Astrocyte (in vitro differentiated cells and primary cell): ENCODE measurements around the gene ZDHHC11. TPM values are rescaled to one million over a fixed set of nuclear protein-coding genes. Genes with fewer than 3 reads are reported as not detected.
"Not testable (repeated sequence)": the region's sequence is repeated elsewhere in the genome, so short reads cannot be mapped to it uniquely, and the experiment has no call there.

Experiments
- DNase-seq: peaks from one replicate; pipeline ENCODE4 v3.0.0-alpha.2; 2010; ENCODE audit warnings: low read depth
- FAIRE-seq: peaks from 2 replicates; lab custom pipeline; 2011; peaks lifted over from hg19 to GRCh38; lab: Jason Lieb, UNC
- H2AFZ ChIP-seq: 2 replicates; pipeline ENCODE4 v1.6.0; 2012; ENCODE audit warnings: low read depth, low read length, inconsistent platforms
- H3K27ac ChIP-seq: 2 replicates; pipeline ENCODE4 v1.5.1; 2011; ENCODE audit warnings: low read depth, low read length, inconsistent platforms
- H3K27me3 ChIP-seq: 2 replicates; pipeline ENCODE4 v1.6.0; 2011; ENCODE audit warnings: low read length, inconsistent platforms; ENCODE audit not compliant: insufficient read depth
- H3K36me3 ChIP-seq: 2 replicates; pipeline ENCODE4 v1.5.1; 2011; ENCODE audit warnings: low read length, inconsistent platforms; ENCODE audit not compliant: insufficient read depth
- H3K4me1 ChIP-seq: 2 replicates; pipeline ENCODE4 v1.5.1; 2011; ENCODE audit warnings: low read length, inconsistent platforms; ENCODE audit not compliant: insufficient read depth
- H3K4me2 ChIP-seq: 2 replicates; pipeline ENCODE4 v1.6.0; 2012; ENCODE audit warnings: low read length, inconsistent platforms
- H3K4me3 ChIP-seq: 2 replicates; pipeline ENCODE4 v1.5.1; 2011; ENCODE audit warnings: low read depth, mild to moderate bottlenecking, low read length, inconsistent platforms; ENCODE audit not compliant: insufficient read depth
- H3K79me2 ChIP-seq: 2 replicates; pipeline ENCODE4 v1.6.0; 2012; ENCODE audit warnings: mild to moderate bottlenecking, low read length, inconsistent platforms; ENCODE audit not compliant: insufficient read depth
- H3K9ac ChIP-seq: 2 replicates; pipeline ENCODE4 v1.6.0; 2012; ENCODE audit warnings: mild to moderate bottlenecking, low read length, inconsistent platforms
- H3K9me3 ChIP-seq: 2 replicates; pipeline ENCODE4 v1.5.1; 2012; ENCODE audit warnings: low read depth, mild to moderate bottlenecking, low read length, inconsistent platforms; ENCODE audit not compliant: insufficient read depth
- H4K20me1 ChIP-seq: 2 replicates; pipeline ENCODE4 v1.6.0; 2012; ENCODE audit warnings: low read length, inconsistent platforms; ENCODE audit not compliant: insufficient read depth
- H3K27ac Mint-ChIP-seq: one replicate; pipeline ENCODE4 v1.8.0; 2021; ENCODE audit warnings: mild to moderate bottlenecking, mixed read lengths; ENCODE audit not compliant: unreplicated experiment
- H3K27me3 Mint-ChIP-seq: one replicate; pipeline ENCODE4 v1.8.0; 2021; ENCODE audit warnings: low read depth, mixed read lengths; ENCODE audit not compliant: unreplicated experiment
- H3K36me3 Mint-ChIP-seq: one replicate; pipeline ENCODE4 v1.8.0; 2021; ENCODE audit warnings: low read depth, mixed read lengths; ENCODE audit not compliant: unreplicated experiment
- H3K4me1 Mint-ChIP-seq: one replicate; pipeline ENCODE4 v1.8.0; 2021; ENCODE audit warnings: low read depth, mixed read lengths; ENCODE audit not compliant: unreplicated experiment
- H3K4me3 Mint-ChIP-seq: one replicate; pipeline ENCODE4 v1.8.0; 2021; ENCODE audit warnings: mild to moderate bottlenecking, moderate library complexity, mixed read lengths; ENCODE audit not compliant: unreplicated experiment
- H3K9me3 Mint-ChIP-seq: one replicate; pipeline ENCODE4 v1.8.0; 2021; ENCODE audit warnings: mild to moderate bottlenecking, mixed read lengths; ENCODE audit not compliant: unreplicated experiment
- EZH2 ChIP-seq: IDR thresholded peaks from 2 replicates; pipeline ENCODE4 v1.6.1; 2012; ENCODE audit warnings: mild to moderate bottlenecking, low read length, inconsistent platforms; ENCODE audit not compliant: insufficient read depth
- total RNA-seq: library from RNA; stranded (reverse); gene quantifications from 2 replicates; pipeline ENCODE4 v1.2.1, GENCODE V29; 2021
- TF ChIP-seq, protein P1 (sequence below): IDR thresholded peaks from 2 replicates; pipeline ENCODE4 v1.5.1; 2011; ENCODE audit warnings: low read depth, mild to moderate bottlenecking, inconsistent platforms, low read length, moderate library complexity; ENCODE audit not compliant: insufficient read depth

Gene ZDHHC11
- total RNA-seq, 1 donor from 2014 or later = 15.9 TPM

DNA sequence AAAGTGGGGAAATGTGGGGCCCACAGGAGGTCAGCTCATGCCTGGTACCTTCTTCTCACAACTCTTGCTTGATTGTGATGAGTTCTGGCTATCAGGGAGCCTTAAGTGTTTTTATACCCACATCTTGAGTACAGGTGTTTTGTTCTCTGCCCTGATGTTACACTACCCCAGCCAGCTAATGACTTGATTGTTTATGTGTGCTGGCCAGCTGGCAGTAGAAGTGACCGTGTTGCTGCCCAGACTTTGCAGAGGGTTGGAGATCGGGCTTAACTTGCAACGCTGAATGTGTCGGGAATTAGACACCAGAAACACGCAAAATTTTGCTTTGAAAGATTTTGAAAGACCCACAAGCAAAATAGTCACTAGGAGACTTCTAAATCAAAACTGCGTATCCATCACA, 49.3 kb downstream of the ZDHHC11 start:
- no peaks in the 10 kb centered on the region for H3K9me3 ChIP-seq
- no peak overlapping the region for H3K4me2 ChIP-seq
- no peaks in the 10 kb centered on the region for H3K27me3 ChIP-seq
- Mint-ChIP-seq H3K27me3 (no peaks in the 10 kb centered on the region), H3K36me3 (peaks cover 23% of the 10 kb centered on the region), H3K4me1 (no peaks in the 10 kb centered on the region), H3K27ac (no peak overlapping the region), H3K4me3 (no peak overlapping the region), H3K9me3 (peaks cover 8% of the 10 kb centered on the region)
- no peak overlapping the region for H3K27ac ChIP-seq
- no peaks in the 10 kb centered on the region for H3K36me3 ChIP-seq
- TF ChIP-seq, protein P1, sequence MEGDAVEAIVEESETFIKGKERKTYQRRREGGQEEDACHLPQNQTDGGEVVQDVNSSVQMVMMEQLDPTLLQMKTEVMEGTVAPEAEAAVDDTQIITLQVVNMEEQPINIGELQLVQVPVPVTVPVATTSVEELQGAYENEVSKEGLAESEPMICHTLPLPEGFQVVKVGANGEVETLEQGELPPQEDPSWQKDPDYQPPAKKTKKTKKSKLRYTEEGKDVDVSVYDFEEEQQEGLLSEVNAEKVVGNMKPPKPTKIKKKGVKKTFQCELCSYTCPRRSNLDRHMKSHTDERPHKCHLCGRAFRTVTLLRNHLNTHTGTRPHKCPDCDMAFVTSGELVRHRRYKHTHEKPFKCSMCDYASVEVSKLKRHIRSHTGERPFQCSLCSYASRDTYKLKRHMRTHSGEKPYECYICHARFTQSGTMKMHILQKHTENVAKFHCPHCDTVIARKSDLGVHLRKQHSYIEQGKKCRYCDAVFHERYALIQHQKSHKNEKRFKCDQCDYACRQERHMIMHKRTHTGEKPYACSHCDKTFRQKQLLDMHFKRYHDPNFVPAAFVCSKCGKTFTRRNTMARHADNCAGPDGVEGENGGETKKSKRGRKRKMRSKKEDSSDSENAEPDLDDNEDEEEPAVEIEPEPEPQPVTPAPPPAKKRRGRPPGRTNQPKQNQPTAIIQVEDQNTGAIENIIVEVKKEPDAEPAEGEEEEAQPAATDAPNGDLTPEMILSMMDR = no peak
- TF ChIP-seq EZH2 = no peak
- H4K20me1 ChIP-seq = no peaks in the 10 kb centered on the region
- H2AFZ ChIP-seq = no peak overlapping the region
- no peak for DNase-seq
- no peaks in the 10 kb centered on the region for H3K4me1 ChIP-seq
- no peaks in the 10 kb centered on the region for H3K79me2 ChIP-seq
- no peak overlapping the region for H3K9ac ChIP-seq
- no peak overlapping the region for H3K4me3 ChIP-seq
- FAIRE-seq = no peak

DNA sequence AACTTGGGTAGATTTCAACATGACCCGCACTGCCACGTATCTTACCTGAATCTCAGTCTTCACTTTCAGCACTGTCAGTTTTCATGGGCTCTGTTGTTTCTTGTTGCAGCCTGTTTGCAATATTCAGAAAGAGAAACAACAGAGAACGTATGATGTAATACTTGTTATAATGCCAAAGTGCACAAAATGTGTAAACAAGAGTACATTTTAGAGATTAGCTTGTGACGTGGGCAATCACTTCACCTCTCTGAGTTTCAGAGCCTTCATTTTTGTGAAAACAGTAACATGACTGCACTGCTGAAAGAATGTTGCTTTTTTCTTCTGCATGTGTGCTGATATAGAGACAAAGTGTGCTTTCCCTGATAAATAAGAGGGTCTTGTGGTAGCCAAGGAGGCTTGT, 49.7 kb downstream of the ZDHHC11 start:
- not testable (repeated sequence) for H3K27ac ChIP-seq, H3K4me2 ChIP-seq, H3K4me3 ChIP-seq, H3K27ac Mint-ChIP-seq, H3K4me3 Mint-ChIP-seq, H2AFZ ChIP-seq, H3K27me3 Mint-ChIP-seq, H3K9me3 ChIP-seq, H3K4me1 ChIP-seq, H3K27me3 ChIP-seq, H3K4me1 Mint-ChIP-seq, H3K36me3 ChIP-seq, DNase-seq, H3K9ac ChIP-seq, H3K9me3 Mint-ChIP-seq, H3K79me2 ChIP-seq, FAIRE-seq, H4K20me1 ChIP-seq
- peaks cover 23% of the 10 kb centered on the region for H3K36me3 Mint-ChIP-seq

DNA sequence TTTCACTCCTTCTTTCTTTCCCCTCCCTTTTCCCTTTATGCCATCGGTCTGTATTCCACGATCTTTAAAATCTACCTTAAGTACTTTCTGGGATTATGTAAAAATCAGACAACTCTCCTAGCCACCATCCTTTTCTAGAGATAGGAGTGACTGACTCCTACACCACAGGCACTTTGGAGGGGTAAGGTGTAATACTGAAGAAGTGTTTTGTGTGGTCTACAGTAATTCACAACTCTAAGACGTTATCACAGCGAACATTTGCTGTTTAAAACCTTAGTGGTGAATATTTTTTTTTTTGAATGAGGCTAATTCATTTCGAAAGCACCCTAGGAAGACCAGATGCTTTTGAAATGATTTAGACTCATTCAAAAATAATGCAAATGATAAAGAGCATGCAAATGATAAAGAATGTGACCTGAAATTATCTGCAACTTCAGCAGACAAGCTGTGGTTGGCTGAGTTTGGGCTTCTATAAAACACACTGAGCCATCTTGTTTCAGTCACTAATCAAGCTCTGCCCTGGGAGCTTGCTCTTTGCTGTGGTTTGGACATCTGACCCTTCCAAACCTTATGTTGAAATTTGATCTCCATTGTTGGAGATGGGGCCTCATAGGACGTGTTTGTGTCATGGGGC, 52.2 kb downstream of the ZDHHC11 start:
- not testable (repeated sequence) for FAIRE-seq, H3K27me3 ChIP-seq, H3K27ac ChIP-seq, H3K4me1 Mint-ChIP-seq, H3K4me1 ChIP-seq, H3K36me3 ChIP-seq, H3K27ac Mint-ChIP-seq, H3K79me2 ChIP-seq, H2AFZ ChIP-seq, H3K27me3 Mint-ChIP-seq, H3K9me3 ChIP-seq, H3K4me3 ChIP-seq, H3K4me3 Mint-ChIP-seq, H3K4me2 ChIP-seq, DNase-seq, H4K20me1 ChIP-seq, H3K9ac ChIP-seq
- Mint-ChIP-seq H3K36me3 (peaks cover 33% of the 10 kb centered on the region), H3K9me3 (peaks cover 14% of the 10 kb centered on the region)

DNA sequence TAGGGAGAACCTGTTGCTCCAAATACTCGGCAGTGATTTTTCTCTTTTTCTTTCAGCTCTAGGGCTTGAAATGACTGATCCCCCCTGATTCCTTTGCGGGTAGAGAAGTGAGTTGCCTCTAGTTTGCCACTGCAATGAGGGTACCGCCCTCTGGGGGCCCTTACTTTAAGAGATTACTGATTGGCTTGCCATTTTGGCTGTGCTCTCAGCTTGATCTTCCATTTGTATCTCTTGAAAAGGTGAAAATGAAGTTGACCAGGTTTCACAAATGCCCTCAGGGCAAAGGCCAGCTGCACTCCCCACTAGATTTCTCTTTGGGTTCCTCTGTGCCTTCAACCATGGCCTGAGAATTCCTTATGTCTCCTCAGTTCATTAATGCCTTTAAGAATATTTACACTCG, 52.8 kb downstream of the ZDHHC11 start:
- H3K27me3 ChIP-seq, H3K4me1 Mint-ChIP-seq, H4K20me1 ChIP-seq, H3K4me2 ChIP-seq, H3K27ac ChIP-seq, H3K9me3 ChIP-seq, H3K4me1 ChIP-seq, H3K79me2 ChIP-seq, H3K4me3 ChIP-seq, H3K27me3 Mint-ChIP-seq, H3K36me3 ChIP-seq, H2AFZ ChIP-seq, H3K27ac Mint-ChIP-seq, H3K9ac ChIP-seq, DNase-seq, FAIRE-seq, H3K4me3 Mint-ChIP-seq: not testable (repeated sequence)
- peaks cover 32% of the 10 kb centered on the region for H3K36me3 Mint-ChIP-seq
- peaks cover 13% of the 10 kb centered on the region for H3K9me3 Mint-ChIP-seq

DNA sequence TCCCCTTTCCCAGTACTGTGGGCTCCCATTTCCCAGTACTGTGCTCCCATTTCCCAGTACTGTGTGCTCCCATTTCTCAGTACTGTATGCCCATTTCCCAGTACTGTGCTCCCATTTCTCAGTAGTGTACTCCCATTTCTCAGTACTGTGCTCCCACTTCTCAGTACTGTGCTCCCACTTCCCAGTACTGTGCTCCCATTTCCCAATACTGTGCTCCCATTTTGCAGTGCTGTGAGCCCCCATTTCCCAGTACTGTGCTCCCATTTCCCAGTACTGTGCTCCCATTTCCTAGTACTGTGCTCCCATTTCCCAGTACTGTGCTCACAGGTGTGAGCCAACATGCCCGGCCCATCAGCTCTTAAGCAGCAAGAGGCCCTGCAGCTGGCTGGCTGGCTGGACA, 54.9 kb downstream of the ZDHHC11 start:
- not testable (repeated sequence) for H4K20me1 ChIP-seq, H3K4me1 Mint-ChIP-seq, H3K79me2 ChIP-seq, H3K27me3 ChIP-seq, H3K4me2 ChIP-seq, H3K27ac Mint-ChIP-seq, H3K4me3 Mint-ChIP-seq, H3K9me3 ChIP-seq, H3K27me3 Mint-ChIP-seq, H3K9ac ChIP-seq, H3K4me3 ChIP-seq, H3K27ac ChIP-seq, DNase-seq, H3K36me3 ChIP-seq, FAIRE-seq, H2AFZ ChIP-seq, H3K4me1 ChIP-seq
- Mint-ChIP-seq H3K9me3 (peaks cover 16% of the 10 kb centered on the region), H3K36me3 (peaks cover 25% of the 10 kb centered on the region)
